GM12878 (cell line): ENCODE measurements around the gene UBE2L5. TPM values are rescaled to one million over a fixed set of nuclear protein-coding genes. Genes with fewer than 3 reads are reported as not detected.
A peak's percentile ranks its signal among the peaks of the same experiment; 100 is the strongest.

ENCODE experiments used
- ATAC-seq: fragments of 200-7000 bp; cut with Tn5 transposase; 3 replicates; pipeline ENCODE4 v1.9.1; 2020; ENCODE audit warnings: mild to moderate bottlenecking, moderate library complexity
- BruUV-seq: library from RNA; stranded (reverse); fragments of 400-500 nt; replicated peaks from 2 replicates; lab custom pipeline; 2021; lab: Mats Ljungman, UMichigan
- CTCF ChIA-PET: fragments of 300-600 bp; sonication (Branson Sonifier 250); formaldehyde crosslinking; extraction: SDS; loops from one replicate; lab custom pipeline; 2021; ENCODE audit warnings: inconsistent platforms; lab: Yijun Ruan, JAX
- POLR2A ChIA-PET: fragments of 350-600 bp; formaldehyde crosslinking; extraction: SDS; loops from one replicate; lab custom pipeline; 2021; ENCODE audit warnings: inconsistent platforms; lab: Charles Lee
- RAD21 ChIA-PET: fragments of 300-600 bp; sonication (Branson Sonifier 250); formaldehyde crosslinking; loops from one replicate; lab custom pipeline; 2023; ENCODE audit warnings: antibody characterized with exemption; ENCODE audit not compliant: unreplicated experiment; lab: Charles Lee
- SMC1A ChIA-PET: fragments of 300-600 bp; sonication (Branson Sonifier 250); formaldehyde crosslinking; loops from one replicate; lab custom pipeline; 2023; ENCODE audit not compliant: unreplicated experiment, uncharacterized antibody; lab: Charles Lee
- DNase-seq: peaks from one replicate; pipeline ENCODE4 v3.0.0-alpha.2; 2011; ENCODE audit warnings: low read depth, low spot score
- FAIRE-seq: peaks from 3 replicates; lab custom pipeline; 2011; peaks lifted over from hg19 to GRCh38; lab: Jason Lieb, UNC
- H2AFZ ChIP-seq: 2 replicates; pipeline ENCODE4 v1.6.0; 2011; ENCODE audit warnings: low read depth, low read length, control low read depth; ENCODE audit not compliant: control insufficient read depth
- H3K27ac ChIP-seq: 2 replicates; pipeline ENCODE4 v1.5.1; 2011; ENCODE audit warnings: control low read depth; ENCODE audit not compliant: control insufficient read depth, insufficient read depth
- H3K27me3 ChIP-seq, 2 experiments: replicated peaks in 1 of 2; 2 replicates each; pipeline versions ENCODE4 v1.6.0 to v1.6.1; 2011; ENCODE audit warnings: low read length in 1 of 2; ENCODE audit not compliant: control insufficient read depth in 2 of 2, insufficient read depth in 2 of 2
- H3K36me3 ChIP-seq, 2 experiments: 2 replicates each; pipeline ENCODE4 v1.5.1; 2011; ENCODE audit warnings: low read length in 1 of 2; ENCODE audit not compliant: control insufficient read depth in 2 of 2, insufficient read depth in 2 of 2
- H3K4me1 ChIP-seq: 2 replicates; pipeline ENCODE4 v1.6.1; 2011; ENCODE audit warnings: mild to moderate bottlenecking, low read length, moderate library complexity, mixed read lengths; ENCODE audit not compliant: control insufficient read depth, insufficient read depth
- H3K4me2 ChIP-seq: 2 replicates; pipeline ENCODE4 v1.6.0; 2011; ENCODE audit warnings: control low read depth; ENCODE audit not compliant: control insufficient read depth, insufficient read depth
- H3K4me3 ChIP-seq: fragments of 200-600 bp; sonication (generic); 2 replicates; pipeline ENCODE4 v1.5.1; 2016
- H3K79me2 ChIP-seq: 2 replicates; pipeline ENCODE4 v1.6.0; 2011; ENCODE audit warnings: low read length; ENCODE audit not compliant: control insufficient read depth, insufficient read depth
- H3K9ac ChIP-seq: 2 replicates; pipeline ENCODE4 v1.8.0; 2011; ENCODE audit warnings: low read length, control low read depth, mixed read lengths; ENCODE audit not compliant: control insufficient read depth, insufficient read depth
- H3K9me3 ChIP-seq: replicated peaks from 3 replicates; pipeline ENCODE4 v1.5.1; 2011; ENCODE audit warnings: mild to moderate bottlenecking, low read length; ENCODE audit not compliant: control insufficient read depth, insufficient read depth
- H4K20me1 ChIP-seq: 2 replicates; pipeline ENCODE4 v1.6.0; 2011; ENCODE audit not compliant: control insufficient read depth, insufficient read depth
- ATF3 ChIP-seq: IDR thresholded peaks from 2 replicates; pipeline ENCODE4 v1.6.1; 2011; ENCODE audit warnings: low read depth, mild to moderate bottlenecking, low read length, moderate library complexity, borderline replicate concordance; ENCODE audit errors: extremely low read depth
- FOXM1 ChIP-seq: IDR thresholded peaks from 2 replicates; pipeline ENCODE4 v1.6.1; 2012; ENCODE audit warnings: low read depth, mild to moderate bottlenecking, inconsistent platforms, low read length, moderate library complexity
- HDAC6 ChIP-seq: fragments of 200-600 bp; sonication (generic); IDR thresholded peaks from one replicate; pipeline ENCODE4 v1.8.0; 2017; ENCODE audit warnings: antibody characterized with exemption; ENCODE audit not compliant: unreplicated experiment
- RFX5 ChIP-seq: IDR thresholded peaks from 2 replicates; pipeline ENCODE4 v1.6.1; 2011; ENCODE audit warnings: low read depth, low read length, improper control_type of control experiment
- RUNX3 ChIP-seq: IDR thresholded peaks from 2 replicates; pipeline ENCODE4 v1.6.1; 2012; ENCODE audit warnings: low read length, inconsistent platforms
- STAT1 ChIP-seq: fragments of 450-650 bp; conservative IDR thresholded peaks from 2 replicates; pipeline ENCODE4 v1.6.1; 2014; ENCODE audit warnings: antibody characterized with exemption, mild to moderate bottlenecking
- ZBTB33 ChIP-seq: fragments of 450-650 bp; IDR thresholded peaks from 2 replicates; pipeline ENCODE4 v1.6.1; 2017; ENCODE audit warnings: mild to moderate bottlenecking
- ZBTB40 ChIP-seq: fragments of 450-650 bp; IDR thresholded peaks from 2 replicates; pipeline ENCODE4 v1.6.1; 2016; ENCODE audit warnings: mild to moderate bottlenecking, moderate library complexity, borderline replicate concordance
- ZNF384 ChIP-seq: IDR thresholded peaks from 2 replicates; pipeline ENCODE4 v1.6.1; 2012; ENCODE audit warnings: low read depth, mild to moderate bottlenecking, low read length, improper control_type of control experiment, borderline replicate concordance
- ZNF687 ChIP-seq: fragments of 450-650 bp; IDR thresholded peaks from 2 replicates; pipeline ENCODE4 v1.6.1; 2017; ENCODE audit warnings: mild to moderate bottlenecking, moderate library complexity
- WGBS: methylation state at CpG from one replicate; pipeline ENCODE4 v1.1.6; 2016; ENCODE audit warnings: low lambda C conversion rate; ENCODE audit not compliant: insufficient replicate concordance, insufficient coverage; ENCODE audit errors: missing lambda C conversion rate; 5-methylcytosine and 5-hydroxymethylcytosine counted together
- in situ Hi-C: fragments of 300-500 bp; cut with MboI; formaldehyde crosslinking; loops from 9 replicates; pipeline ENCODE4 v1.14.3; 2018; ENCODE audit warnings: mixed read lengths
- intact Hi-C: fragments of 100-400 bp; cut with micrococcal nuclease; formaldehyde crosslinking; loops from one replicate; pipeline ENCODE4 v1.14.2; 2022; ENCODE audit not compliant: unreplicated experiment
- polyA plus RNA-seq, 11 experiments: library from polyadenylated mRNA; depleted of rRNA in 4 of 11; unstranded in 6 of 11; stranded (reverse) in 5 of 11; fragments of >200 nt; fragmentation: Nextera tagmentation in 4 of 11; fragmentation: Illumina TruSeq in 1 of 11; extraction: Ambion mirVana in 4 of 11; extraction: Trizol in 1 of 11; gene quantifications; 1 replicate in 1 of 11; 2 replicates in 10 of 11; pipeline versions ENCODE4 v1.2.1 to v1.2.3, GENCODE V29; 2011 to 2016; ENCODE audit warnings: inconsistent platforms in 2 of 11, missing spikeins in 2 of 11, low read depth in 1 of 11
- total RNA-seq, 4 experiments: library from RNA; depleted of rRNA in 3 of 4; stranded (reverse); fragments of >200 nt in 3 of 4; fragmentation: Illumina TruSeq in 1 of 4; extraction: Trizol in 1 of 4; gene quantifications; 2 replicates each; pipeline versions ENCODE4 v1.2.1 to v1.2.3, GENCODE V29; 2013 to 2021

Gene UBE2L5
- total and polyA plus RNA-seq, 10 of the 15 experiments (the other 5 are each of a cell fraction or from before 2014, with no cell fraction given) = 0.03 to 1.1 (median 0.19) TPM; not detected in 2

GRCh38 chr13:30394751-30395191, 27.5 kb upstream of the UBE2L5 start:
- ChIA-PET RAD21 (interaction anchor here (1.0 to 7.4 kb wide), 14 partner anchors 9 to 262 kb away, joined by 3 to 105 read pairs (median 6); partner anchors contain the start of genes KATNAL1 and UBE2L5), CTCF (interaction anchor here (1.0 to 3.2 kb wide), 10 partner anchors 10 to 262 kb away, joined by 3 to 16 read pairs (median 7); no protein-coding TSS in a partner anchor), SMC1A (interaction anchor here (1.0 to 12.8 kb wide), 18 partner anchors 9 to 262 kb away, joined by 3 to 143 read pairs (median 5); partner anchors contain the start of gene UBE2L5), POLR2A (interaction anchor here (0.6 to 6.9 kb wide), 8 partner anchors 12 to 67 kb away, joined by 3 to 76 read pairs (median 6); partner anchors contain the start of gene UBE2L5)
- DNase-seq (peak; percentile 61), FAIRE-seq (peak; percentile 59), ATAC-seq (peak; percentile 83)
- peak overlapping the region; percentile 89 for H3K27ac ChIP-seq
- peak overlapping the region; percentile 85 for H3K9ac ChIP-seq
- peak overlapping the region; percentile 90 for H2AFZ ChIP-seq
- no peaks in the 10 kb centered on the region for H4K20me1 ChIP-seq
- in situ Hi-C loops (no loop called here), intact Hi-C loops (loop anchor here (2.0 kb wide), 1 partner anchor 18 kb away; no protein-coding TSS in a partner anchor)
- H3K27me3 ChIP-seq = no peaks in the 10 kb centered on the region
- BruUV-seq = no TSS peak
- peaks cover 7% of the 10 kb centered on the region for H3K4me1 ChIP-seq
- H3K4me2 ChIP-seq = peak overlapping the region; percentile 97
- H3K9me3 ChIP-seq = no peaks in the 10 kb centered on the region
- 3% methylated on average over 7 of the region's 7 CpGs for WGBS
- H3K36me3 ChIP-seq = no peaks in the 10 kb centered on the region
- no peaks in the 10 kb centered on the region for H3K79me2 ChIP-seq
- peak overlapping the region; percentile 82 for H3K4me3 ChIP-seq
- TF ChIP-seq RFX5 (0 out of 2 replicates have a peak, but pooled peaks have one; percentile 5), ZNF687 (0 out of 2 replicates have a peak, but pooled peaks have one; percentile 11), ZBTB33 (no peak), ZBTB40 (peak; percentile 51; the same call in 1 of the 2 replicates), RUNX3 (peak; percentile 80), FOXM1 (0 out of 2 replicates have a peak, but pooled peaks have one; percentile 30), STAT1 (no peak), ATF3 (no peak), HDAC6 (peak; percentile 62), ZNF384 (peak; percentile 52; the same call in 1 of the 2 replicates)
